Measurements from ENCODE around the gene ISX.

The ISX gene

GRCh38 chr22:35053060-35053835 lies 12.7 kb upstream of the ISX start:
- DNase-seq: no peak

DNA sequence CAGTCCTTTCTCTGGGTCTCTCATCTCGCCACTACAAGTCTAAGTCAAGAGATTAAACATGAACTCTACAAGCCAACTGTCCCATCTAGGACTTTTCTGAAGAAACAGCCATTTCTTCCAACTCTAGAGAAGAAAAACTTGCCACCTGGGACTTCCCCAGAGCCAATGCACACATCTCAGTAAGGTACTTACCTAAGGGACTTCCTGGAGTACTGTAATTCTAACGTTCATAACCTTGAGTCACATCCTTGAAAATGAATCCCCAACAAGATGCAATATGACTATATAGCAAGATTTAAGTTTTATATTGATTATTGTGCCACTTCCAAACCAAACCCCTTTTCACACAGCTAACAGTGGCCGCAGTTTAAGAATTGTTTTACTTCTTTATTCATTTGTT lies 11.9 kb upstream of the ISX start:
- DNase-seq: no peak

- no peak for DNase-seq
Measured at GRCh38 chr22:35056486-35056885, 9.5 kb upstream of the ISX start.

- DNase-seq: no peak
Measured at GRCh38 chr22:35057155-35057554, 8.8 kb upstream of the ISX start.

GRCh38 chr22:35059632-35060031 lies 6.3 kb upstream of the ISX start:
- no peak for DNase-seq

DNA sequence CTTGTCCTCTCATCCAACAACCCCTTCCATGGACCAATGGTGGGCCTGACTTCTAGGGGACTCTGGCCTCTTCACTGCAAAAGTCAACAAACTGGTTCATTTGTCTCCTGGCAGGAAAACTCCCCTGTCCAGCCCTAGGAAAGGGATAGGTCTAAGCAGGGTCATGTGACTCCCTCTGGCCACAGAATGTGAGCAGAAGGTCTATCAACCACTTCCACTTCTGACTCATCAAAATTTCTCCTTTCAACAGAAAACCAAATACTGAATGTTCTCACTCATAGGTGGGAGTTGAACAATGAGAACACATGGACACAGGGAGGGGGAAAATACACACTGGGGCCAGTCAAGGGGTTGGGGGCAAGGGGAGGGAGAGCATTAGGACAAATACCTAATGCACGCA lies 1.3 kb upstream of the ISX start:
- DNase-seq: no peak

DNA sequence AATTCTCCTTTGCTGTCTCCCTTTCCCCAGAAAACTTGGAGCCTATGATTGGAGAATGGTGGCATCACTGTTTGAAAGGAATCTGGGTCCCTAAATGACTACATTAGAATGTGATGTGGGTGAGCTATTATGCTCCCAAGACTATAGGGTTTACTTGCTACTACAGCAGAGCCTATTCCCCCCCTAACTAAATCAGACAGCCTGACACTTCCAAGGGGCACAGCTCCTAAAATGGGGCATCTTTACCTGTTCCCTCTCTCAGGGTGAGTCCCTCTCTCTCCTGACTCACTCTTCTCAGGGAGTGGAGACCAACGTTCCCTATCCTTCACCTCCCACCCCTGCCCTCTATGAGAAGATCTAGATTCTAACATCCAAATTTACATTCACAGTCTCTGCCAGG lies 775 bp upstream of the ISX start:
- DNase-seq: no peak

DNA sequence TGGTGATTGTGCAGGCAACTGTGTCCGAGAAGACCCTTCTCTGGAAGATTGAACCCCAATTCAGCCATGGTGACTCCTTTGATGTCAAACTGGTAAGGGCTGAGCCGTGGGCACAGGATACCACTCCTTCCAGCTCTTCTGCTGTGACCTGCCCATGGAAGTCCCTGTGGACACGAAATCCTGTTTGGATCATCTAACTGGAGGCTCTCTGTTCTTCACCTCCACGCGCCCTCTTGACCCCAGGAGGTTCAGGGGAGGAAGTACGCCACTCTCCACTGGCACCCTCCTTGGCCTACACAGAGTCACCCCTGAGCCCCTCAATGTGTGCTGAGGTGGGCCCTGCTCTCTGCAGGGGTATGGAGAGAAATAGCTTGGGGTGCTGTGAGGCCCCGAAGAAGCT lies 810 bp downstream of the ISX start:
- DNase-seq: no peak

GRCh38 chr22:35069541-35069940 lies 3.6 kb downstream of the ISX start:
- no peak for DNase-seq

GRCh38 chr22:35070451-35071093 lies 4.6 kb downstream of the ISX start:
- no peak for DNase-seq

DNA sequence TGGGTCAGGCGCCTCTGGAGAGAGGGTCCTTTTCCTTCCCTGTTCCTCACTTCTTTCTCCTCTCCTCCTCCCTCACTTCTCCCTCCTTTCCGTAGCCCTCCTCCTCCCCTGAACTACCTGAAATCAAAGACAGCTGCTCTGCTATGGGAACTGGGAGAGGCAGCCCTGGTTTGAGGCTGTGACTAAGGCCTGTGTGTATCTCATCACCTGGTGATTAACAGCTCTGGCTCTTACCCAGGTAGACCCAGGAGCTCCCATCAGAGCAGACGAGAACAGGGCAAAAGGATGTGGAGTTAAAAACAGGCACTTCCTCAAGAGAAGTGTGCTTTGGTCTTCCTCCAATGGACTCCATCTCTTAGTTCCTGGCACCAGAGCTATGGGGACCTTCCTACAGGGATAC lies 5.8 kb downstream of the ISX start:
- DNase-seq: no peak

GRCh38 chr22:35072925-35073324 lies 7.0 kb downstream of the ISX start:
- no peak for DNase-seq

DNA sequence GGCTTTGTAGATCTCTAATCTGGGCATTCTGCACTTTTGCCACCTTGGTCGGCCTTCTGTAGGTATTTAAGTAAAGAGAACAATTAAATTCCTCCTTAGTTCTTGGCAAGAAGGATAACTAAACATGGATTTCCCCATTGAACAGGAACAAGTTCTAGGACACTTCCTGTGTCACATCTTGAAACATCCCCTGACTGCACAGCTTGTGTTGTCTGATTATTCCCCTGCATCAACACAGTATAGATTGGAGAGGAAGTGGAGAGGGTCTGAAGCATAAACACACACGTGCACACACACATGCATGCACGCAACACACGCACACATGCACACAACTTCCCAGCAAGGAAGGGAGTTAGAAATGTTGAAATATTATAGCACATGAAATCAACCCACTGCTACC lies 8.6 kb downstream of the ISX start:
- DNase-seq: no peak

DNA sequence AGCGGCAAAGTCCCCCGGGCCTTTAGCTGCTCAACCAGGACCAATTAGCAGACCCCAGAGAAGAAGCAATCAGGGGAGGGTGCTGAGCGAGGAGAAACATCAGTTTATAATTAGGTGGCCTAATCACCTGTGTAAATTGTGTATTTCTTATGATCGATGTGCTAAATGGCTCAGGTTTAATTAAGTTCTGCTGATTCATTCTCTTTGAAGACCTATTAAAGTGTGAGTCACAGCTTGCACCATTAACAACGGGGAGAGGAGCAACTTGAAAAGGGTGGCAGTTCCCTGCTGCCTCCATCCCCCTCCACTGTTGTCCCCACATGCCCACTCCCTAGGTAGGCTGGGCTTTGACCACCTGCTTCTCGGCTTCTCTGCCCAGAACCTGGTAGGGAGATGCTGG lies 10.7 kb downstream of the ISX start:
- no peak for DNase-seq

GRCh38 chr22:35085621-35086020 lies 19.7 kb downstream of the ISX start:
- DNase-seq: no peak

GRCh38 chr22:35089139-35089538 lies 23.2 kb downstream of the ISX start:
- no peak for DNase-seq

GRCh38 chr22:35092406-35092805 lies 26.4 kb downstream of the ISX start:
- DNase-seq: no peak

DNA sequence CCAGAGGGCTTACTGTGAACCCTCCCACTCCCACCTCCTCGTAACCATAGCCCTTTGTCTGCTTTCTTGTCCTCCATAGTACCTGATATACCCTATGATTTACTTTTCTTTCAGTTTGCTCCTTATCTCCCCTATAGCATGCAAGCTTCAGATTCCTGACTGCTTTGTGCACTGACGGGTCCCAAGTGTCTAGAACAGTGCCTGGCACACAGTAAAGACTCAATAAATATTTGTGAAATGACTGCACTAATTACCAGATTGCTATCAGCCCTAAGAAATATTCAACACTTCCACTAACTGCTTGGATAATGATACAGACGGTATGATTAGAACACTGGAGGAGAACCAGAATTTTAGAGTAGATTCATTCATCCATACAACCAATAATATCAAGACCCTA lies 33.0 kb downstream of the ISX start:
- no peak for DNase-seq

- no peak for DNase-seq
Measured at GRCh38 chr22:35099883-35100282, 33.9 kb downstream of the ISX start.

DNA sequence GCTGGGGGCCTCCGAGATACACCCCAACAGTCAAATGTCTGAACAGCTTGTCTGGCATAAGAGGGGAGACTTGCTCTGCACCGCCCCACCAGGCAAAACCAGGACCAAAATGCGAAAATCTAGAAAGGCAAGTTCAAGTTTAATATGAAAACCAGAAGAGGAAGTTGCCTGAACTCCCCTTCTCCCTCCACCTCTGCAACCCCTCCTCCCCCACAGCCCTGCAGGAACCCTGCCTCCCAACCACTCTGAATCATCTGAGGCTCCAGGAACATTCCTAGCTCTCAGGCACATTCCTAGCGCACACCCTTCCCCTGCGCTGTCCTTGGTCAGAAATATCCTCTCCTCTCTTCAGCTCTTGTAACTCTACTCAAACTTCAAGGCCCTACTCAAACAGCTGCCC lies 36.7 kb downstream of the ISX start:
- DNase-seq: no peak

DNA sequence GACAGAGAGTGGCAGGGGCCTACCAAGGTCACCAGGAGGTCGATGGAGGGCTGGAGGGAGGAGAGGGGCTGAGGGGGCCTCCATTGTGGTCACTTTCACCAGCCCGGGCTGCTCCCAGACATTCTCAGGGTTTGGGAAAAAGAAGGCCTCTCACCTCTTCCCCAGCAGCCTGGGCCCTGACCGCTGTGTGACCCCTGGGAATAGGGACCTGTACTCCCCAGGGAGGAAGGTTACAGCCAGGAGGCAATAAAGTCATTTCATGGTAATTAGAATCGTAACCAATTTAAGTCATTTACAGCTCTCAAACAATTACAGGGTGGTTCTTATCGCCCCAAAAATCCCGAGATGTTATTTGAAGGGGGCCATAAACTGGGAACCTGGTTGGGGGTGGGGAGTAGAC lies 37.8 kb downstream of the ISX start:
- no peak for DNase-seq

GRCh38 chr22:35104491-35104890 lies 38.5 kb downstream of the ISX start:
- no peak for DNase-seq

DNA sequence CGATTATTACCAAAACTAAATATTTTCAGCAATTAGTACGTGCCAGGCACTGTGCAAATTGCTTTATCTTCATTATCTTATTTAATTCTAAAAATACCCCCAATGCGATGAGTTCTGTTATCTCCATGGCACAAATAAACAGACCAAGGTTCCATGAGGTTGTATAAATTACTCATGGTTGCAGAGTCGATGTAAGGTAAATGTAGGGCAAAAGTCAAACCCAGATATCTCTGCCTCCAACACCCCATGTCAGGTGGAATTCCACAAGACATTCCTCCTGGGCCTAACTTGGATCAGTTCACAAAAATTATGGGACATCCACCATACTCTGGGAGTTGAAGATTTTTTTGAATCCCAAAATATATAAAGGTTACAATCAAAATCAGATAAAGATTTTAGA lies 43.7 kb downstream of the ISX start:
- DNase-seq: no peak

GRCh38 chr22:35111244-35111643 lies 45.3 kb downstream of the ISX start:
- DNase-seq: no peak

DNA sequence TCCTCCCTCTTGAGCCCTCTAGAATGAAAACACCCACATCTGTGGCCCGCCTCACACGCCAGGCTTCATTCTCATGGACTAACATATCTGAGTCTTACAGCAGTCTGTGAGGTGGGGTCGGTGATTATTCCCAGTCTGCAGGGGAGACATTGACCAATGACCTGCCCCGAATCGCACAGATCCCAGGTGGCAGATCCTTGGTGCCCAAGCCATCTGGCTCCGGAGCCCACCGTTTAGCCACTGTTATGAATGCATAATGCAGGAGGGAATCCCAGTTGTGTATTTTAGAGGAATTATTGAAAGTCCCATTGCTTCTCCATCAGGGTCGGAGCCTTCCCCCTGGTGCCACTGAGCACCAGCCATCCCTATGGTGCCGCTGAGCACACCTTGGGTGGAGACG lies 47.4 kb downstream of the ISX start:
- DNase-seq: no peak

All from NCI-H2081 (cell line).